HG02973 (cell line): ENCODE results near the gene NAALADL2.

Experiments used
- ATAC-seq: cut with Tn5 transposase; IDR thresholded peaks from one replicate; pipeline ENCODE4 v1.9.1; 2021; ENCODE audit warnings: moderate library complexity; ENCODE audit not compliant: unreplicated experiment

Gene NAALADL2

DNA sequence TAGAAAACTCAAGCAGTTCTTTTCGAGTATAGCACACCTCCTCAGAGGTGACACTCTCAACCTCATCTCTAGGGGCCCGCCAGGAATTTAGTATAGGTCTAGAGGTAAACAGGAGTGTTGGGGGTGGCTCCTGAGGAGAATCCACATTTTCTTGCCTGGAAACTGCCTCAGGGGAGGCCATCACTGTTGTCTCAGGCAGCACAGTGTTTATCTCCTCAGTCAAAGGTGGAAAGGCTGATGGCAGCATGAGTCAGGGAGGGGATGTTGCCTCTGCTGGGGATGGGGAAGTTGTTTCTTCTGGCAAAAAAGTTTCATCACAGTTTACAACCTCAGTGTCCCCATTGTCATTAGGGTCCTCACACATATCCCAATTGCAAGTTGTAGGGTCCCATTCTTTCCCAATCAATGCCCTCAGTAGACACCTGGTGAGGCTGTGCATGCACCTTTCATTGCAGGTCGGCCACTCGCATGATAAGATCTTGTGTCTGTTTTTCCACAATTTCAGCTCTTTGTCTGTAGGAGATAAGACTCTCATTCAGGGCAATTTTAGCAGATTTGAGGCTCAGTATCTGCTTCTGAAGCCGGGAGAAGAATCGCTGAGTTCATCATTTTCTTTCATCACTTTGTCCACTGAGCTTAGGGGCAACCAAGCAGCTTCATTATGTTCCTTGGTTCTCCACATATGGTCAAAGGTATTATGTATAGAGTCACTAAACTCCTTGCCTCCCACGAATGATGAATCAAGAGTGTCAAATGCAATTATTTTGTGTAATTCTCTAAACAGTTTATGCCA, 25.8 kb downstream of the NAALADL2 start:
- no peak for ATAC-seq

DNA sequence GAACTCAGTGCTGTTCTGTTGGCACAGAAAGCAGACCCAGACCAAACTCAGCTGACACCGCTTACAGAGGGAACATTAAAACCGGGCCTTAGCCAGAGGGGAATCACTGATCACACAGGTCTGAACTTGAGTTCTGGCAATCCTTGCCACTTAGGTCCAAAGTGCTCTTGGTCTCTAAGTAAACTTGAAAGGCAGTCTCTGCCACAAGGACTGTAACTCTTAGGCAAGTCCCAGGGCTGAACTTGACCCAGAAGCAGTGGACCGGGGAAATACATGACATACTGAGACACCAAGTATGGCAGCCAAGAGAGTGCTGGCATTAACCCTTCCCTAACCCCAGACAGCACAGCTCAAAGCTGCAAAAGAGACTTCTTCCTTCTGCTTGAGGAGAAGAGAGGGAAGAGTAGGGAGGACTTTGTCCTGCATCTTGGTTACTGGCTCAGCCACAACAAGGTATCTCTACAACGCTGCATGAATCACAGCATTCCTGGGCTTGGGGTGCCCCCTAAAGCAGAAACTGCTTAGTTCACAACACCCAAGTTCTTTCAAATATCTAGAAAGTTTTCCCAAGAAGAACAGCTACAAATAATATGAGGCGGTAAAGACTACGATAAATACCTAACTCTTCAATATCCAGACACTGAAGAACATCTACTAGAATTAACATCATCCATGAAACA, 32.5 kb downstream of the NAALADL2 start:
- no peak for ATAC-seq

- no peak for ATAC-seq
Observed at GRCh38 chr3:174907027-174907426, 47.9 kb downstream of the NAALADL2 start.

DNA sequence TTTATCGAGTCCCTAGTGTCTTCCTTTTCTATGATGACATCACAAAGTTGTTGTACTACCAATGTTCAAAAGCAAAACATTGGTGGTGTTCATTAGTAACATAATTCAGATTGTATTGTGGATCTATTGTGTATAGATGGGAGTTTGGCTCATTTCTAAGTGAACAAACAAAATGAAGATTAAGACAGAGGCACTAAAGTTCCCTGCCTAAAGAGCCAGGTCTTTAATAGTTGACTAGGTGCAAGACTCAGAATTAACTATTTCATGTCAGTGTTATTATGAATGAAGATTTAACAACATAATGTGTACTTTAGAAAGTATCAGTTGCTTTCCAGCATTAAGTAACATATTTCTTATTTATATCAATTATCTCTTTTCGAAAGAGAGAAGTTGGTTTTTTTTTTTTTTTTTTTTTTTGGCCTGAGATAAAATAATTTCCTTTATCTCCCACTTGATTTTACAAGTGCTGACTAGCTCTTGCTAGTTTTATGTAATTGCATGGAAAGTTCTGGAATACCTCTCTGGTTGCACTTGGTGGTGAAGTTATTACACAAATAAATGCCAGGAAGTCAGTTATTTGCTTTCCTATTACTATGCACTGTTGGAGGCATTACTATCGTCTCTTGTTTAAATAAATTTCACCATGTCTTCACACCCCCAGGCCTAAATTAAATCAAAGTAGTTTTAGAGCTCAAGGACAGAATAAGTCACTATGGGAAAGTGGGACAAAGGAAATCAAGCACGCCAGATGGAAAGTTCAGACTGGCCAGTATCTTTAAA, 48.7 kb downstream of the NAALADL2 start:
- ATAC-seq = no peak

- no peak for ATAC-seq
Observed at GRCh38 chr3:174931473-174932353, 72.6 kb downstream of the NAALADL2 start.

DNA sequence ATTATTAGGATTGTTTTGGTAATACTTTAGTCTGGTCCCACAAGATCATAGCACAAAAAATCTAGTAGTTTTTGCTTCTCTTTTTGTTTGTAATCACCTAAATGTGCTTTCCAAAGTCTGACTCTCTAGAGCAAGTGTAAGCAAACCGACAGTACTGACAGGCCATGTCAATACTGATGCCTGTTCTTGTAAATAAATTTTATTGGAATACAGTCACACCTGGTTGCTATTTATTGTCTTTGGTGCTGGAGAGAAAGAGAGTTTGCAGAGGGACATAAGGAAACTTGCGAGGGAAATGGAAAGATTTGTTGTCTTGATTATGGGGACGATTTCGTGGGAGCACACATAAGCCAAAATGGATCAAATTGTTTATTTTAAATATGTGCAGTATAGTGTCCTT, 77.5 kb downstream of the NAALADL2 start:
- ATAC-seq = no peak

- no peak for ATAC-seq
Observed at GRCh38 chr3:174937478-174937877, 78.3 kb downstream of the NAALADL2 start.

DNA sequence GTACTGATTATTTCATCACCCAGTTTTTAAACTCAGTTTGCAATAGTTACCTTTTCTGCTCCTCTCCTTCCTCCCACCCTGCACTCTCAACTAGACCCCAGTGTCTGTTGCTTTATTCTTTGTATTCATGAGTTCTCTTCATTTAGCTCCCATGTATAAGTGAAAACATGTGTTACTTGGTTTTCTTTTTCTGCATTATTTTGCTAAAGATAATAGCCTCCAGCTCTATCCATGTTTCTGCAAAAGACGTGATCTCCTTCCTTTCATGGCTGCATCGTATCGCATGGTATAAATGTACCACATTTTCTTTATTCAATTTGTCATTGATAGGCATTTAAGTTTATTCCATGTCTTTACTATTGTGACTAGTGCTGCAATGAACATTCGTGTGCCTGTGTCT, 79.0 kb downstream of the NAALADL2 start:
- no peak for ATAC-seq

DNA sequence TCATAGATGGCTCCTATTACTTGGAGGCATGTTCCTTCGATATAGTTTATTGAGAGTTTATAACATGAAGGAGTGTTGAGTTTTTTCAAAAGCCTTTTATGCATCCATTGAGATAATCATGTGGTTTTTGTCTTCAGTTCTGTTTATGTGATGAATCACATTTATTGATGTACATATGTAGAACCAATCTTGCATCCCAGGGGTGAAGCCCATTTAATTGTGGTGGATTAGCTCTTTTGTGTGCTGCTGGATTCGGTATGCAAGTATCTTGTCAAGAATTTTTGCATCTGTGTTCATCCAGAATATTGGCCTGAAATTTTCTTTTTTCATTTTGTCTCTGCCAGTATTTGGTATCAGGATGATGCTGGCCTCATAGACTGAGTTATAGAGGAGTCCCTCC, 81.0 kb downstream of the NAALADL2 start:
- no peak for ATAC-seq

- ATAC-seq = no peak
Observed at GRCh38 chr3:174945276-174945675, 86.1 kb downstream of the NAALADL2 start.

GRCh38 chr3:174945951-174946350, 86.8 kb downstream of the NAALADL2 start:
- no peak for ATAC-seq

GRCh38 chr3:174949523-174949922, 90.4 kb downstream of the NAALADL2 start:
- no peak for ATAC-seq

GRCh38 chr3:174951034-174951433, 91.9 kb downstream of the NAALADL2 start:
- no peak for ATAC-seq

DNA sequence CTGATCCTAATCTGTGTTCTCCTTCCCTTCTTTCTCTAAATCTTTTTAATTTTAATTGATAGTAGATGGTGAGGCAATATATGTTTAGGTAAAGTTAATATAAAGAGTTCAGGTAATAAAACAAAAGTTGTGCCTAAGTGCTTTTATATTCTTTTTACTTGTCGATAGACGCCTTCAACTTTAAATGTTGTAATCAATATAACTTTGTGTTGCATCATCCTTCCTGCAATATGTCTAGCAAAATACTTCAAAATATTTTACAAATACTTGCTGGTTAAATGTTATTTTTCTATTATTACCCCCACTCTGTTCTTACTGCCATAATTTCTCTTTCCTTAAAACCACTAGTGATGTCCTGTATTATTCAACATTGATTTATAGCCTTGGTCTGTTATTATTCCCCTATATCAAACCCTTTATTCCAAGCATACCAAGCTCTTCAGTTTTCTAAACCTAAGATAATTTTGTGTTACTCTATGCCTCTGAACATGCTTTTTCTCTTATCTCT, 92.4 kb downstream of the NAALADL2 start:
- ATAC-seq = no peak

- ATAC-seq = no peak
Observed at GRCh38 chr3:174953068-174953467, 93.9 kb downstream of the NAALADL2 start.

DNA sequence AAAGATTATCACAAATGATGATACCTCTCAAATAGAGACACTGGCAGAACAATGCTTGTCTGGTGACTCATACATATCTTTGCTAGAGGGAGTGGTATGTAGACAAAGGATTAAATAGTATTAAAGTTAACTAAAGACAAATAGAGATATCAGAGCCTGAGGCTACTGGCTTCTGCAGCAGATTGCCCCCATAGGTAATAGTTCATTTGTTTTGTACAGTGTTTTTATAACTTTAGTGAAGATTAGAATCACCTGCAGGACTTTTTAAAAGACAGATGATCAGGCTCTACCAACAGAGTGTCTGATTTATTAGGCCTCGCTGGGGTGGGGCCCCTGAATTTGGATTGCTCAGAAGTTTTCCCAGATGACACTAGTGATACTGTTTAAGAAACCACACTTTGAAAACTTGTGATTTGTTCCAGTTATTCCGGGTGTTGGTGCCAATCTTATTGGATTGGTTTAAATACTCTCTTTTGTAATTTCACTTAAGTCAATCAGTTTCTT, 96.4 kb downstream of the NAALADL2 start:
- no peak for ATAC-seq

DNA sequence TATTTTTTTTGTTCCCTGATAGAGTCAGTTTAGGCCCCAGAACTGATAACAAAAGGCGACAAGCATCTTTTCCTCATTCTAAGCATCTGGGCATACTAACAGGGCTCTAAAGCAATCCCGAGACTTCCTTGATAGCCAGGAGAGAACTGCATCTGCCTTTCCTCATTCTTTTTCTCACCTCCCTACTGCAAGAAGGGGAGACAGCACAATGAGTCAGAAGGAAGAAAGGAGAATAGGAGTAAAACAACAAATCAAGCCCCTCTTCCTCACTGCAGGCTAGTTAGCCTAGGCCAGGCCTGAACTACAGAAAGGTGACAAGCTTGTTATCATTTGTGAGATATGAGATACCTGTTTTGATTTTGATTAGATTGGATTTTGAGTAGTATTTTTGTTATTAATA, 97.9 kb downstream of the NAALADL2 start:
- no peak for ATAC-seq

GRCh38 chr3:174957551-174958001, 98.4 kb downstream of the NAALADL2 start:
- ATAC-seq = no peak

DNA sequence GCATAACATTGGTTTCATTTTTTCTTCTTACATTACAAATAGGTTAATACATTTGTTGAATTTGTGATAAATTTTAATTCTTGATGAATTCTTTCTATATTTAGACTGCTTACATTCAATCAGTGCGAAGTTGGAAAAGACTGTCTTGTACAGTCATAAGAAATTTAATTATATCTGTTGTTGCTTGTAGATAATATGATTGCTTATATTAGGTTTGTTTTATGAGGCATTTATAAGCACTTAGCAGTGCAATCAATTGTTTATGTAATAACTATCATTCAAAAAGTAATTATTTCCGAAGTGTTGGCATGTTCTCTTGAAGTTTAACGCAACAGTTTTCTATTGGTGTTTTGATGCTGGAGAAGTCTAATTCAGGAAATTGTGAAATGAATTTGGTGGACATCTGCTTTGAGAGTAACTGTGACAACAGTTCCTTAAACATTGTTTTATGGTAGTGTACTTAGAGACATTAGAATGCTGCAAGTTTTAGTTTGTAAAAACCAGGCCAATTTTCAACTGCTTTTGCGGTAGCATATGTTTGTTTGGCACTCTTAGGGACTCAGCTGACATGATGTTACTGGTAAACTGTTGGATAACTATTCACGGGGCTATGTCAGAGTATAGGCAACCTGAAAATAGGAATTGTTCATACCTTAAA, 99.7 kb downstream of the NAALADL2 start:
- no peak for ATAC-seq
